GM19351 (cell line): ENCODE results near the gene DMAC2.
"Not testable (repeated sequence)": the region's sequence is repeated elsewhere in the genome, so short reads cannot be mapped to it uniquely, and the experiment has no call there.

Experiments used
- ATAC-seq: cut with Tn5 transposase; IDR thresholded peaks from one replicate; pipeline ENCODE4 v1.9.1; 2021; ENCODE audit warnings: mild to moderate bottlenecking, moderate library complexity; ENCODE audit not compliant: unreplicated experiment

The DMAC2 gene

DNA sequence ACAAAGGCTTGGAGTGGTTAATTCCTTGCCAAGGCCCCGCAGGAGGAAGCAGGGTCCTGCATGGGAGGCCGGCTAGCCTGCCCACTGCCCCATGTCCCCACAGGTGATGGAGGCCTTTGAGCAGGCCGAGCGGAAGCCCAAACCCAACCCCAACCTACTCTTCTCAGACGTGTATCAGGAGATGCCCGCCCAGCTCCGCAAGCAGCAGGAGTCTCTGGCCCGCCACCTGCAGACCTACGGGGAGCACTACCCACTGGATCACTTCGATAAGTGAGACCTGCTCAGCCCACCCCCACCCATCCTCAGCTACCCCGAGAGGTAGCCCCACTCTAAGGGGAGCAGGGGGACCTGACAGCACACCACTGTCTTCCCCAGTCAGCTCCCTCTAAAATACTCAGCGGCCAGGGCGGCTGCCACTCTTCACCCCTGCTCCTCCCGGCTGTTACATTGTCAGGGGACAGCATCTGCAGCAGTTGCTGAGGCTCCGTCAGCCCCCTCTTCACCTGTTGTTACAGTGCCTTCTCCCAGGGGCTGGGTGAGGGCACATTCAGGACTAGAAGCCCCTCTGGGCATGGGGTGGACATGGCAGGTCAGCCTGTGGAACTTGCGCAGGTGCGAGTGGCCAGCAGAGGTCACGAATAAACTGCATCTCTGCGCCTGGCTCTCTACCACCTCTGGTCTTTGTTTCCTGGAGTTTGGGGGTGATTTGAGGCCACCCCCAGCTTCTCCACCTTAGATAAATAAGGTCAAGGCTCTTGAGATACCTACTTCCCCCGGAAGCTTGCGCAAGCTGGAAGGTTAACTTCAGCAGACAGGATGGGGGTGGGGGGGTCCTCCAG, 15.2 kb downstream of the DMAC2 start:
- ATAC-seq = no peak

DNA sequence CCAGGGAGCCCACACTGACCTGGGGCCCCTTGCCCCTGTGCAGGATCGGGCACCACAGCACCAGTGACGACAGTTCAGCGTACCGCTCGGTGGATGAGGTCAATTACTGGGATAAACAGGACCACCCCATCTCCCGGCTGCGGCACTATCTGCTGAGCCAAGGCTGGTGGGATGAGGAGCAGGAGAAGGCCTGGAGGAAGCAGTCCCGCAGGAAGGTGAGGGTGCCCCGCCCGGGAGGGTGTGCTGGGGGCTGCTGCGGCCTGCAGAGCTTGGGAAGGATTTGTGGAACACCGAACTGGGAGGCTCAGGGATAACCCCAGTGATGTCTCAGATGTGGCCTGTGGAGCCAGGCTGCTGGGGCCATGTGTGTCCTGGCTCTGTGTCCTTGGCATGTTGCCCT, 16.8 kb downstream of the DMAC2 start:
- no peak for ATAC-seq

DNA sequence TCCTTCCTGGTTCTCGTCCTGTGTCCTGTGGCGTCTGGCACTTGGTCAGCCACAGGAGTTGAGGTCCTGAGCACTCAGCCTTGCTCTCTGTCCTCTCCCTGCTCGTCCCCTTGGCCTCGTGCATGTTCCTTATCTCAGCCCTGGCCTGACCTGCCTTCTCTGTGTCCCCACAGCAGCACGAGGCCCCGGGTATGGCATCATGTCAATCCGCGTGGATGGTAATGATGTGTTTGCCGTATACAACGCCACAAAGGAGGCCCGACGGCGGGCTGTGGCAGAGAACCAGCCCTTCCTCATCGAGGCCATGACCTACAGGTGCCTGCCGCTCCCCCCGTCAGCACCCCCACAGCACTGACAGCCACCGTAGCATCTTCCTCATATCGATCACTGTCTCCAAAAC, 17.3 kb downstream of the DMAC2 start:
- no peak for ATAC-seq

DNA sequence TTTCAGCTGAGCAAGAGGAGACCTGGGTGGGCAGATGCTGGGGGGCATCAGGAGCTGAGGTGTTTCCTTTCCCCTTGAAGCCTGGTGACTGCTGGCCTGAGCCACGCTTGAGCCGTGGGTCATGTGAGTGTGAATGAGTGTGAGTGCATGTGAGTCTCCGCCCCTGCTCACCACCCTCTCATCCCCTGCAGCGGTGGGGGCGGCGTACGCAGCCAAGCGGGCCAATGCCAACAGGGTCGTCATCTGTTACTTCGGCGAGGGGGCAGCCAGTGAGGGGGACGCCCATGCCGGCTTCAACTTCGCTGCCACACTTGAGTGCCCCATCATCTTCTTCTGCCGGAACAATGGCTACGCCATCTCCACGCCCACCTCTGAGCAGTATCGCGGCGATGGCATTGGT, 17.7 kb downstream of the DMAC2 start:
- no peak for ATAC-seq

DNA sequence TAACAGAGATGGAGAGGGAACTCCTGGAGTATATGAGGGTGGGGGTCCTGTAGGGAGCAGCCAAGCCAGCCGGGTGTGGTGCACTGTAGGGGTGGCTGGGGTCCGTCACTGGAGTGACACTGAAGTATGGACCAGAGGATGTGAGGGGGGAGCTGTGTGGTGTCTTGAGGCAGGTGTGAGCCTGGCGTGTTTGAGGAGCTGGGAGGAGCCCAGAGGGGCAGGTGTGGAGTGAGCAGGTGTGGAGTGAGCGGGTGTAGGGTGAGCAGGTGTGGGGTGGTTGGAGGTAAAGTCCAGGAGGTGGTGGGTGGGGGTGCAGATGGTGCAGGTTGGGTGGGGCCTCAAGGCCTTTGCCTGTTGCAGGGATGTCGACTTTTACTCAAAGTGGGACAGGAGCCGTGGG, 18.4 kb downstream of the DMAC2 start:
- ATAC-seq = no peak

DNA sequence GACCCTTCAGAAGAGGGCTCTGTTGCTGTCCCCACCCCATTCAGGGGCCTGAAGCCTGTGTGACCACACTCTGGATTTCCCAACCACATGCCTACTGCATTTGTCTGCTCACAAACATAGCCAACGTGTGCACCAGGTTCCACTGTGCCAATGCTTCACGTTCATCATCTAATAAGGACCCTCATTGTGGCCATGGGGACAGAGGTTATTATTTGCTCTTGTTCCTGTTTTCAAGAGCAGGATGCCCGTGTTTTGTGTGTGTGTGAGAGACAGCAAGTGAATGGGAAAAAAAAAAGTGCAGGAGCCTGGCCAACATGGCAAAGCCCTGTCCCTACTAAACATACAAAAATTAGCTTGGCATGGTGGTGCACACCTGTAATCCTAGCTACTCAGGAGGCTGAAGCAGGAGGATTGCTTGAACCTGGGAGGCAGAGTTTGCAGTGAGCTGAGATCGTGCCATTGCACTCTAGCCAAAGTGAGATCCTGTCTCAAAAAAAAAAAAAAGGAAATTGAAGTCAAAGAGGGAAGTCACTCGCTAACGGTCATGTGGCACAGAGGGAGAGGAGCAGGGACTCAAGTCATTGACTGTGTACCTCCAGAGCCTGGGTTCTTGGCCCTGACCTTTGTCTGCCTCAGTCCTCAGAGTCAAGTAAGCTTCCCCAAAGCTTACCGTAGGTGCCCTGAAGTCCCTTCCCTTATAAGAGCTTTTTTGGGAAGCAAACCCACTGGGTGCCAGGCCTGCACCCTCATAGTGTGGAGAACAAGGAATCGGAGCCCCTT, 19.4 kb downstream of the DMAC2 start:
- no peak for ATAC-seq

DNA sequence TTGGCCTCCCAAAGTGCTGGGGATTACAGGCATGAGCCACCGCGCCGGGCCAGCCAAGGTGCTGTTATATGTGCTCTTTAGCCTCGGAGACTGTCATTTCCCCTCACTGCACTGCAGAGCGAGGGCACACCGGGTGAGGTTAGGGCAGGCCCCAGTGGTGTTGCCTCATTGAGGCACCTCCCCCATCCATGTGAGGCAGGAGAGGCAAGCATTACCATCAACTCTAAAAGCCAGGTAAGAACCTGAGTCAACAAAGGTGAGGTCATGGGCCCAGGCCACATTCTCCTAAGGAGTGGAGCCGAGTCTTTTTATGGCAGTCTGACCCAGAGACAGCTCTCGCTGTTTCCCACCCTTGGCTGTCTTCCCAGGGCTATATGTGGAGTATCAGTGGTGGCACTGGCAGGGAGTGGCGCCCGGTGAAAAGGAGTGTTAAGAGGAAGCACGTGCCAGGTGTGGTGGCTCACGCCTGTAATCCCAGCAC, 23.5 kb downstream of the DMAC2 start:
- no peak for ATAC-seq

DNA sequence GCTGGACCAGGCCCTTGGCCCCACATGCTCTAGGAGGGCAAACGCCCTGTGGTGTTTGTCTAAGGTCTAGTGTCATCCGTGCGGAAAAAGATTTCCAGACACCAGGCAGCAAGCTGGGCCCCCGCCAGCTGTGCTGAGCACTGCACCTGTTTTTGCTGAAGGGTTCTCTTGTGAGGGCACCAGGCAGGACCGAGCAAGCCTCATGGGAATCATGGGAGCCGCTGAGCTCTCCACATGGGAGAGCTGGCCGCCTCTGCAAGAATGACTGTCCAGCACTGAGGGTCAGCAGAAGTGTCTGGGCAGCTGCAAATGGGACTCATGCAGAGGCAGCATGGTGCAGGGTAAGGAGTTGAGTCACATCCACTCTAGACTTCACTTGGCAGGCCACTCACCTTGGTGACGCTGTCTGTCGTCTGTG, 24.5 kb downstream of the DMAC2 start:
- no peak for ATAC-seq

DNA sequence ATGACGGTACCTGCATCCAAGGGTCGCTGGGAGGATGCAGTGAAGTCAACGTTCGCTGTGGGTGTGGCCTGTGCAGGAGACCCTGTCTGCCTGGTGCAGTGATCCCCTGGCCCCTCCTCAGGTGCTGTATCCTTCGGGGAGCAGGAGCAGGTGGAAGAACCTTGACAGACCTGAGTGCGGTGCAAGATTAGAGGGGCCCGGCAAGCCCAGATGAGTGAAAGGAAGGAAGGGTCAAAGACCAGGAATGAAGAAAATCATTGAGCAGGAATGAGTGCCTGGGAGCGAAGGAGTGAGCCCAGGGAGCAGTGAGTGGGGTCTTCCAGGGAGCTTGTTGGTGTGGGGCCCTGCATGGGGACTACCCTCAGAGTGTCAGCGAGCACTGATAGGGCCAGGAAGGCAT, 25.3 kb downstream of the DMAC2 start:
- ATAC-seq = no peak

DNA sequence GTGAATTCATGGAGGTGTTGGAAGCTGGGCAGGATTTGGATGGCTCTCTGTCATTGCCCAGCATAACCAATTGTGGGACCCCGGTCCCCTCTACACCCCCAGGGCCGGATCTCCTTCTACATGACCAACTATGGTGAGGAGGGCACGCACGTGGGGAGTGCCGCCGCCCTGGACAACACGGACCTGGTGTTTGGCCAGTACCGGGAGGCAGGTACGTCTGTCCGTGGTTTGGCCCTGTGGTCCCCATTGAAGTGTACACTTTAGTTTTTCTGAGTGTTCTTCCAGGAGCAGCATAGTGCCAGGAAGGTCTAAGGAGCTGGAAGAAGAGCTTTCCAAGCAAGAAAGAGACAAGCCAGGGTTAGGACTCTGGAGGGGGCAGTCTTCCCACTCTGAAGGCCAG, 25.8 kb downstream of the DMAC2 start:
- no peak for ATAC-seq

DNA sequence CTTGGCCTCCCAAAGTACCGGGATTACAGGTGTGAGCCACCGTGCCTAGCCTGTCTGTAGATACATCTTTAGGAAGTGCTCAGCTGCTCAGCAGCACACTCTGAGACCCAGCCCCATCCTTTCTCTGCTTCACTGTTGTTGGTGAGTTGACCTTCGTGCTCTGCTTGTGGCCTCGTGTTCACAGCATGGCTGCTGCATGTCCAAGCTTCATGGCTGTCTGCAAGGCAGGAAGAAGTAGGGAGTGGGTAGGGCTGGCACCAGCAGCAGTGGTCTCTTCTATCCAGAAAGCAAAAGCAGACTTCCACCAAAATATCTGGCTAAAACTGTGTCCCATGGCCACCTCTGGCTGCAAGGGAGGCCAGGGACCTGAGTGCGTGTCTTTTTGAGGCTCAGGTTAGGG, 26.8 kb downstream of the DMAC2 start:
- ATAC-seq = no peak

DNA sequence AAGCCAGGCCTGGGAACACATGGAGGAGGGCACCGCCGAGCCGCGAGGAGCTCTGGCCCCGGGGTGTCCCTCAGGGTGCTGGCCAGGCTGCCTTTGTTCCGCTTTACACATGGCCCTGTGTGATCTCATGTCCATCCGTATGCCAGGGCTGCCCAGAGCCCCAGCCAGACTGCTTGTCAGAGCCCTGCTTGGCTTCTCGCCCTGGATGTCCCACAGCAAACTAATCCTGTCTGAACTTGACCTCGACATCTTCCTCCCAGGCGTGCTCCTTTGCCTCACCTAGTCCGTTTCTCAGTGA, 27.8 kb downstream of the DMAC2 start:
- ATAC-seq = no peak

DNA sequence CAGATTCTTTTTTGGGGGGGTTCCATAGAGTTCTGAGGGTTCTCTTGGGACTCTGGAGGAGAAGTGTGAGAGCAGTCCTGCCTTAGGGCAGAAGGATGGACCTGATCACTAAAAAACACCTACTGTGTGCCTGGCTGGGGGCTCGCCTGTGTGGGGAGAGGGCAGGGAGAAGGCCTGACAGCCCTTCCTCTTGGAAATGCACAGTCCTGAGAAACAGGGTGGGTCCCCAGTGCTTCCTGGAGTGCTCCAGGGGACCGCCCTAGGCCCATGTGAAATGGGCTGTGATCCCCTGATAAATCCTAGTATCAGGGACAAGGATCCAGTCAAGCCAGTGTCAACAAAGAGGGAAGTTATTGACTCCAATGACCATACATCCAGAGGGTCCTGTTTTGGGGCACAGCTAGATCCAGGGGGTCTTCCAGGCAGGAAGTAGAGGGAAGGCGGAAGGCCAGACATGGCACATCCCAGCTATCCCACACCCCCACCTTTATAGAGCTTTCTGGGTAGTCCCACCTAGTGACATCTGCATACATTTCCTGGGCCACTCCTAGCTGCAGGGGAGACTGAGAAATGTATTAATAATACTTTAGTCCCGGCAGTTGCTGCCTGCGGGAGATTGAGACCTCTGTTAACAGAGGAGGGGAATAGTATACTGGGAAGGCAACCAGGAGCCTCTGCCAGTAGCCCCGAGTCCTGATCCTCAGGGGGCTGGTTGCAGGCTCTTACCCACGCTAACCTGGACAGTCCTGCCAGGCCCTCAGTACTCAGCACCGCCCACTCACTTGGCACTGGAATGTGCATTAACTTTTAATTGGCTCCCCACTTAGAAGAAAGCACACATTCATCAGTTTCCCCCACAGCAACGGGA, 28.4 kb downstream of the DMAC2 start:
- ATAC-seq = no peak

DNA sequence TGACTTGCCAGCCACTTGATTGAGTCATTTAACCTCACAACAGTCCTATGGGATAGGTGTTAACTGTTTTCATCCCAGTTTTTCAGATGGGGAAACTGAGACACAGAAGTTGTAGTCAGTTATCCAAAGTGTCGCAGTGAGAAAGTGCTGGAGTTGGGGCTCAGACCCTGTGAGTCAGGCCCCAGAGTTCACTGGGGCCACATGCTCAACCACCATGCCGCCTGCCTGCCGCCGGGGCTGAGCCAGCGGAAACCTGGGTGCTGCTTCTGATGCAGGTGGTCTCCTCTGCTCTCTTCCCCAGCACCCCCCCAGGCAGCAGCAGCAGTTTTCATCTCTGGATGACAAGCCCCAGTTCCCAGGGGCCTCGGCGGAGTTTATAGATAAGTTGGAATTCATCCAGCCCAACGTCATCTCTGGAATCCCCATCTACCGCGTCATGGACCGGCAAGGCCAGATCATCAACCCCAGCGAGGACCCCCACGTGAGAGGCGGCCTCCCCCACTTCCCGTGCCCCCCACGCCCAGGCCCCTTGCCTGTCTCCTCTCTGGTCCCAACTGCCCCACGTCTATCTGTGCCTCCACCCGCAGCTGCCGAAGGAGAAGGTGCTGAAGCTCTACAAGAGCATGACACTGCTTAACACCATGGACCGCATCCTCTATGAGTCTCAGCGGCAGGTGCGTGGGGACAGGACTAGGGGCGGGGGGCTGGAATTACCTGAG, 29.2 kb downstream of the DMAC2 start:
- no peak for ATAC-seq

DNA sequence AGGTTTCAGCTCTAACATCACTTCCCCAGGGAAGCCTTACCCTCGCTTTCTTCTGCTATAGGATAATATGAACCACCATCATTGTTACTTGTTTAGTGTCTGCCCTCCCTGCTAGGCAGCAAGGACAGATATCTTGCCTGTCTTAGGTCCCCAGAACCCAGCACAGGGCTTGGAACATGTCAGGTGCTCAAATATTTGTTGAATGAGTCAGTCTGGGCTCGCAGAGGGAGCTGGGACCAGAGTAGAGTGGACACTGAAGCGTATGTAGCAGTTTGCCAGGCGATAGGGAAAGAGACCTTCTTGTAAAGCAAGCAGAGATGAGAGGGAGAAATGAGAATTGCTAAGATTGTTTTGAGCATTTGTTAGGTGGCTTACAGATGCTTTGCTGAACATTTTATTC, 30.4 kb downstream of the DMAC2 start:
- ATAC-seq = no peak

DNA sequence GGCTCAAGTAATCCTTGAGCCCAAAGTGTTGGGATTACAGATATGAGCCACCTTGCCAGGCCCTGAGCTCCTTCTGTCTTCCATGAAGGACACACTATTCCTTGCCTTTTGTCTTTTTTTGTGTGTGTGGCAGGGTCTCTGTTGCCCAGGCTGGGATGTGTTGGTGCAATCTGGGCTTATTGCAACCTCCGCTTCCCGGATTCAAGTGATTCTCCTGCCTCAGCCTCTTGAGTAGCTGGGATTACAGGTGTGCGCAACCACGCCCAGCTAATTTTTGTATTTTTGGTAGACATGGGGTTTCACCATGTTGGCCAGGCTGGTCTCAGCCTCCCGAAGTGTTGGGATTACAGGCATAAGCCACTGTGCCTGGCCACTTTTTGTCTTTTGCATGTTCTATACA, 30.9 kb downstream of the DMAC2 start:
- not testable (repeated sequence) for ATAC-seq

DNA sequence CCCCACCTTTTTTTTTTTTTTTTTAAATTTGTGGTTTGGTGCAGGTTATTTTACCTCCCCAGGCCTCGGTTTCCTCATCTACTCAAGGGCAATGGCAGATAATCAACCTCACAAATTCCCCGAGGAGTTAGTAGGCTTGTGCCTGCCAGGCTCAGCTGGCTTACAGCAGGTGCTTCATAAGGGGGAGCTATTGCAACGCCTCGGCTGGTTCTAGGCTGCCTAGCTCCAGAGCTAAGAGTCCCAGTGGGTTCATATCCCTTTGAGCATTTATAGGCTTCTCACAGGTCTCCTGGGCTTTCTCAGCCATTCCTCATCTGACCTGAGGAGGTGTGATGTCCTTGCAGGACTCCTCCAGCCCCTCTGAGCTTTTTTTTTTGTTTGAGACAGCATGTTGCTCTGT, 31.5 kb downstream of the DMAC2 start:
- ATAC-seq = no peak

DNA sequence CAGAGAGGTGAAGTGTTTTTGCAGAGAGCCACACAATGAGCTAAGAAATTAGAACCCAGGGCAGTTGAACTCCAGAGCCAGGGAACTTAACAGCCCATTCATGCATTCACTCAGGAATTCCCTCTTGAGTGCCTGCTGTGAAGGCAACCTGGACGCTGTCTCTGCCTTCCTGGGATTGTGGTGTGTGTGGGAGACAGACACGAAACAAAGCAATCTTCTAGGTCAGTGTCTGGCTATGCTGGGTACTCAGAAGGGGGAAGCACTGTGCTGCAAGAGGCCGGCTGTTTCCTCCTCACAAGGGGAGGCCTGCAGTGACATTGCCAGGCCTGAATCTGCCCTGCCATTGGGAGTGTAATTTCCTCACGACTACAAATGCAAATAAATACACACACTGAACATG, 32.4 kb downstream of the DMAC2 start:
- ATAC-seq = no peak

DNA sequence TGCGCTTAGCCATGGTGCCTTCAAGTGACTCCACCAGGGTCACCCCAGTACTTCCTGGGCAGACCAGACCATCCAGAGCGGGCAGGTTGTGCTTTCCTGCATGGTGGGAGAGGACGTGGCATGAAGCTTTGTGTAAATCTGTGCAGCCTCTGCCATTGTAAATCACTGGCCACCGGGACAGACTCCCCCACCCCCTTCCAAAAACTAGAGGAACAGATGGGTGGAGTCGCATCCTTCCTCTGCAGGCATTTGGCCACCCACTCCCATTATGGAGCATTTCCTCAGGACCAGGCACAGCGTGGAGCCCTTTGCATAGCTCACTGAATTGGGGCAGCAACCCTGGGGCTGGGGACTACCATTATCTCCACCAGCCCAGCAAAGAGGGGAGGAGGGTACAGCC, 33.9 kb downstream of the DMAC2 start:
- no peak for ATAC-seq

DNA sequence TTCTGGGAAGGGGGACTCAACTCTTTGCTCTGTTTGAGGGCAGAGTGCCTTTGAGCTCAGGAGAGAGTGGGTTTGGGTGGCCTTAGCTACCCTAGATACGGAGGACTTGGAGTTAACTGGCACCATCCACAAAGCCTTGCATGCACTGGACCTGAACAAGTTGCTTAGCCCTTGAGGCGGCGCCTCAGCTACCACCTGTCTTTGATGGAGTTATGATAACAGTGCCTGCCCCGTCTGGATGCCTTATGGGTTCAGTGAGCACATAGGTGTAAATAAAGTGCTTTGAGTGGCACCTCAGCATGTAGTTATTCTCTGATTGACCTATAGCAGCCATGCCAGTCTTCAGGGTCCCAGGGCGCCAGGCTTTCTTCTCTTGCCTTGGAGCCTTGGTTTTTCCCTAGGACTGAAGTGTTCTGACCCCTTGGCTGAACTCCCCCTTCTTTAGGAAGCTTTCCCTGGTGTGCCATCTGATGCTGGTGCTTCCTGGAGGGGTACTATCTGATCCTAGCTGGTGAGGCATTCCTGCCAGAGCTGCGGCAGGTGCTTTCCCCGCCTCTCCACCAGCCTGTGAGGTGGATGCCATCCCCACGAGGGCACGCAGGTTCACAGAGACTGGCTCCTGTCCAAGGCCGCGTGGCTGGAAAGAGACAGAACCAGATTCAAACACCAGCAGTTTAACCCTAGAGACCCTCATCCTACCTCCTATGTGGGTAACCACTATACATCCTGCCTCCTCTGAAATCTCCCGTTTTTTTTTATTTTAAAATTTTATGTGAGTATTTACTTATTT, 36.3 kb downstream of the DMAC2 start:
- ATAC-seq = no peak
